RPMI7951 (cell line): Measurements from ENCODE around the gene SH2D3C. TPM values are rescaled to one million over a fixed set of nuclear protein-coding genes. Genes with fewer than 3 reads are reported as not detected.
"Not testable (repeated sequence)": the region's sequence is repeated elsewhere in the genome, so short reads cannot be mapped to it uniquely, and the experiment has no call there.

Experiments used
- DNase-seq: peaks from one replicate; pipeline ENCODE4 v3.0.0-alpha.2; 2012; ENCODE audit warnings: low read depth
- total RNA-seq: library from RNA; depleted of rRNA; stranded (reverse); fragments of >200 nt; shearing (Covaris generic); gene quantifications from 2 replicates; pipeline ENCODE4 v1.2.3, GENCODE V29; 2014

SH2D3C gene
- total RNA-seq, 1 experiment from 2014 or later: 0.12 TPM

DNA sequence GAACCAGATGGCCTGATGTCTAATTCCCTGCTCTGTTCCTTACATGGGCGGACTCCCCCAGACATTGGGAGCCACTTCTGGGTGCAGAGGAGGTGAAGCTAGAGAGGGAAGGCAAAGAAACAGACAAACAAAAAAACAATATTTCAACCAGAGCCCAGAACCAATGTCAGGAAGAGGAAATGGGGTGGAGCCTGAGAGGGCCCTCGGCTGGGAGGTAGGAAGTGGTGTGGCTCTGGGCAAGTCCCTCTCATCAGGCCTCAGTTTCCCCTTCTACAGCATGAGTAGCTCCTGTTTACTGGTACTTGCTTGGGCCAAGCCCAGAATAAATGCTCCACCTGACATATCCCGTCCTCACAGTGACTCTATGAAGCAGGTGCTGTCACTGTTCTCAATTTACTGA is 11.1 kb downstream of the SH2D3C start:
- DNase-seq: no peak

GRCh38 chr9:127765418-127765817 is 13.0 kb downstream of the SH2D3C start:
- DNase-seq: no peak

DNA sequence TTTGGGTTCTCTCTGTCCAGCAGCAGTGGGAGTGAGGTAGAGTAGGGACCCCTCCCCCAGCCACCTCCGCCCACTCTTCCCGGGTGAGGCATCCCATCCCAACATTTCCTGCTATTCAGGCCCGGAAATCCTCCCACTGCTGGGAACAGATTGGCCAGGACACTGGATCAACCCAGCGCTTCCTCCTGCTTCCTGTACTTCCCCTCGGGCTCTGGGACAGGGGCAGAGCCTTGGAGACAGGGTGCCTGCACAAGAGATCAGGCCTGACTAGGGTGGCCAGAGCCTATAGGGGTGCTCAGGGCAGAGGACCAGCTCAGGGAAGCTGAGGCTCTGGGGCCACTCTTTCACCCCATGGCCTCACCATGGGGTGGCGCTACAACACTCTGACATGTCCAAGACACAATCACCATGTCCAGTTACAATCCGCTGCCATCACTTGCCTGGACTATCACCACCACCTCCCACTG is 14.5 kb downstream of the SH2D3C start:
- peak; percentile 23 for DNase-seq

DNA sequence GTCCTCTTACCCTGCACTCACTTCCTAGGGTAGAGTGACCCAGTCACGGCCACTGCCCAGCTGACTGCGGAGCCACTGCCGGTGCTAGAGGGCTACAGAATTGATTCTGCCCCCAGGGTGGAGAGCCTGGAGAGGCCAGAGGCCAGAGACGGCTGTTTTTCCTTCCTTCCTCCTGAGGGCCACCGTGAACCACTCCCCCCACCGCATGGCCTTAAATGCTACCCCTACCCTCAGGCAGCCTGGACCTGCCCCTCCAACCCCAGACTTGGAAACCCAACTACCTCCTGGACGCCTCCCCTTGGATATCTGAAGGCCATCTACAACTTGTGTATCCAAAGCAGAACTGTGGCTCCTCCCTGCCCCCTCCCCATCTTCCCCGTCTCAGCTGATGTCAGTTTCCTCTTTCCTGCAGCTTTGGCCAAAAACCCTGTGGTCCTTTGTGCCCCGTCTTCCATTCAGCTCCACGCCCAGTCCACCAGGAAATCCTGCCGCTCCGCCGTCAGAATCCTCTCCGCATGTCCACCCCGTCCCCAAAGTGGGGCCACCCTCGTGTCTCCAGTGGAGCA is 16.3 kb downstream of the SH2D3C start:
- DNase-seq: no peak

DNA sequence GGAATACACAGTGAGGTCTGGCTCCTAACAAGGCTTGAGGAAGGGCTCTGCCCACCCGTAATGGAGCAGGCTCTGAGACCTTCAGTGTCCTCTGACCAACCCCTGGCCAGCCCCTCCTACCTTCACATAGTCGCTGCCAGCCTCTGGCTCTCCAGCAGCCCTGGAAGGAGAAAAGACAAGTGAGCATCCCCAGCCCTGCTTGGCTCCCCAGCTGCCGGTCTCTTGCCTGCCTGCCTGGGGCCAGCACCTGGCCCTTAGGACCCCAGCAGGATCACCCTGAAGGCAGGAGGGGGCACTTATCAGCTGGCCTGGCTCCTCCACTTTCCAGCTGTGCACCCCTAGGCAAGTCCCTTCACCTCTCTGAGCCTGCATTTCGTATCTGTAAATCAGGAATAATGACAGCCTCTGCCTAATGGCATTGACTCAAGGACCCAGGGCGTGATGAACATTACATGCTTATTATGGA is 16.9 kb downstream of the SH2D3C start:
- no peak for DNase-seq

DNA sequence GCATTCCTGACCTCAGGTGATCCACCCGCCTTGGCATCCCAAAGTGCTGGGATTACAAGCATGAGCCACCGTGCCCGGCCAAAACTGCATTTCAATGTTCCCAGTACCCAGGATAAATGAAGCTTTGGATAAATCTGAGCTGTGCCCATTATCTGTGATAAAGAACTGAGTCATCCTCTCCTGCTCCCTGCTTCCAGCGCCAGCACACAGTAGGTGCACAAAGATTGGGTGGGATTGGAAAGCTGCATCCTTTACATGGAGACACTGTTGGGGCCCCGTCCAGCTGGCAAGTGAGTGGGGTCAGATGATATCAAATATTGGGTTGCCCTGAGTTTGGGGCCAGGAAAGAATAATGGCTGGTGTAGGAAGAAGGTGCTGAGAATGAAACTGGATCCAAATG is 17.4 kb downstream of the SH2D3C start:
- no peak for DNase-seq

GRCh38 chr9:127758843-127759242 is 19.6 kb downstream of the SH2D3C start:
- no peak for DNase-seq

DNA sequence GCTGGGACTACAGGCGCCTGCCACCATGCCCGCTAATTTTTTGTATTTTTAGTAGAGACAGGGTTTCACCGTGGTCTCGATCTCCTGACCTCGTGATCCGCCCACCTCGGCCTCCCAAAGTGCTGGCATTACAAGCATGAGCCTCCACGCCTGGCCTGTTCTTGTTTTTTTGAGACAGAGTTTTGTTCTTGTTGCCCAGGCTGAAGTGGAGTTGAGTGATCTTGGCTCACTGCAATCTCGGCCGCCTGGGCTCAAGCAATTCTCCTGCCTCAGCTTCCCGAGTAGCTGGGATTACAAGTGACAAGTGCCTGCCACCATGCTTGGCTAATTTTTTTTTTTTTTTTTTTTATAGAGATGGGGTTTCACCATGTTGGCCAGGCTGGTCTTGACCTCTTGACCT is 21.7 kb downstream of the SH2D3C start:
- DNase-seq: not testable (repeated sequence)

DNA sequence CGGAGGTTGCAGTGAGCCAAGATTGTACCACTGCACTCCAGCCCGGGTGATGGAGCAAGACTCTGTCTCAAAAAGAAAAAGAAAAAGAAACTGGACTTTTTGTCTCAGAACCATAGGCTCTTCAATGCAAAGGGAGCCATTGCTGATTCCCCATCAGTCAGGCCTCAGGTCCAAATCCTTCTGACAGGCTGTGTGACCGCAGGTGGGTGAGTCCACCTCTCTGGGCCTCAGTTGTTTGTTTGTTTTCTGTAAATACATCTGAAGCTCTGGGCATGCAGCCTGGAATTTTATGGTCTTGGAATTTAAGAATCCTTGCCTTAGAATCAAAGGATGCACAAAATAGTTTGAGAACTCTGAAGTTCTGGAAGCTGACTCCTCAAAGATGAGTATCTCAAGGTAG is 22.2 kb downstream of the SH2D3C start:
- DNase-seq: no peak

DNA sequence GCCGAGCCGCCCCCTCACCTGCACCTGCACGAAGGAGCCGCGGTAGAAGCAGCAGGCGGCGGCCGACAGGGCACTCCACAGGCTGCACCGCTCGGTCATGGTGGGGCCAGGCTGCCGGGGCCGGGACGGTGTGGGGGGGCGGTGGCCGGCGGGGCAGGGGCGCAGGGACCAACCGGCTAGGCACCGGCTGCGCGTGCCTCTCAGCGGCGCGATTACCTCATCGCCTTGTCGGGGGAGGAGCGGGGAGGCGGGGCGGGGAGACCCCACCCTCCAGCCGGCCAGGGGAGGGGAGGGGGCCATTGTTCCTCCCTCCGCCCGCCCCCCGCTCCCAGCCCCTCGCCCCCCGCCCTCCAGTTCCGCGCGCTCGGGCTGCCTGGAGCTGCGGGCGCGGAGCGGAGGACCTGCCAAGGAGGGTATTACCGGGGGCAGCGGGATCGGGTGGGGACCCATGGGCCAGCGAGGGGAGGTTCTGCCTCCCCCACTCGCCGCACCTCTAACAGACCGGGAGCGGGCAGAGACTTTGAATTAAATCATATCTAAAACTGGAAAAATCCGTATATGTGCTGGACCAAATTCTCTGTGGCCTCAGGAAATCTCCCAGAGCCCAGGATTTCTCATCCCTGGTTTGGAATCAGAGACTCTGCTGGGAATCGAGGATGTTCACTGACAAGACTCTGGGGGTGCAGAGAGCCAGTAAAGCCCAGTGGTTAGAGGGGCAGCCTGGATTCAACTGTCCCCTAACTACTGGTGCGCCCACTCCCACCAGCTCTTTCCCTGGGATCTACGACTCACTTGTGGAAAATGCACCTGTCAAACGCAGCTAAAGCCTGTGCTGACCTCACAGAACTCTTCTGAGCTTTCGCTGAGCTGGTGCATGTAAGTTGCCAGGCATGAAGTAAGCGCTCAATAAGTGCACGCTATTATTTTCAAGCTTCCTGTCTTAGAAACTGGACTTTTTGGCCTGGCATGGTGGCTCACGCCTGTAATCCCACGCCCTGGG is 23.1 kb downstream of the SH2D3C start:
- no peak for DNase-seq

DNA sequence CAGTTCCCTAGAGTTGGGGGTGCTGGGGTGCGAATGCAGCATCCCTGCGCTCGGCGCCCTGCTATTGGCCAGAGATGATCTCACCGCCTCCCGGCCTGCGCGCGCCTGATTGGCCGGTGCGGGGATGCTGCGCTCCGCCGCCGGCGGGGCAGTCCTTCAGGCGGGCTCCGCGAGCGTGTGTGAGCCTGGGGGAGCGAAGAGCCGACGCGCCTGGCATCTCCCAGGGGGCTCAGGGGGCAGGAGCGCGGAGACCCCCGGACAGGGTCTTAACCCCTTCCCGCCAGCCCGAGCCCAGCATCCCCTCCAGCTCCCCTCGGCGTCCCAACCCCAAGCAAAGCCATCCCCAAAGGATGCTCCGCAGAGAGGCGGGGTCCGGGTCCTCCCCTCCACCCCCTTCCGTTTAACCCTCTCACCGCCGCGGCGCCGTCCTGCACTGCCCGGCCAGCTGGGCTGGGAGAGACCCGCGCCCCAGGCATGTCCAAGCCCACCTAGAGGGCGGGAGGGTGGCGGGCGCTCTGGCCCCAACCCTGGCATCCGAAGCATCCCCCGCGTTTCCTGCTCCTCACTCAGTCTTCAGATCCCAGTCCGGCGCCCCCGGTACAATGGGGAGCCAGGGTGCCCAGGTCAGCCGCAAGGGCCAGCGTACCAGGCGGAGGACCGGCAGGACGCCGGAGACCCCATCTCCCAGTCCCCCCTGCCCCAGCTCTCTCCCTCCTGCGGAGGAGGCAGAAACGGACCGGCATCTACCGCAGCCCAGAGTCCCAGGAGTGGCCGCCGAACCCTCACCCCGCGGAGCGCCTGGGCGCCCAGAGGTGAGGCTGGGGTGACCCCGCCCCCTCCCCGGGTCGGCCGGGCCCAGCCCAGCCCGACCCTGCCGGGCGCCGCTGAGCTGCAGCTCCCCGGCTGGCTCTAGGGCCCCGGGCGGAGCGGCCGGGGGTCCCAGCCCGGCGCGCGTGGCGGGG is 24.1 kb downstream of the SH2D3C start:
- DNase-seq: no peak

- DNase-seq: no peak
Measured at GRCh38 chr9:127753622-127754021, 24.8 kb downstream of the SH2D3C start.

DNA sequence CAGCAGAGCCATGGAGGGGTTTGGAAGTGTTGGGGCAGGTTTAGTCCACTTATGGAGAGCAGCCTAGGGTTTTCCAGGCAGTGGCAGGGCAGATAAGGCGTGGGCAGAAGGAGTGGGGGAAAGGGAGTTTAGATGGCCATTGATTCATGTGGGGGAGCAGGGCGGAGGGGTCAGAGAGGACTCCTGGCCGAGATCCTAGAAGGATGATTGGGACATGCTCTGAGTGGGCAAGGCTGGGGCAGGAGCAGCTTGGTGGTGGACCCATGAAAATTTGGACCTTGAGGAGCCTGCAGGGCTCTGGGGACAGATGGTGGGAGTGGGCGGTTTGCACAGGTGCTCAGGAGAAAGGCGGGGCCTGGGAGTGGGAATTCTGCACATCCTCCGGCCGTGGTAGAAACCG is 25.3 kb downstream of the SH2D3C start:
- no peak for DNase-seq

- DNase-seq: no peak
Measured at GRCh38 chr9:127751269-127752054, 27.0 kb downstream of the SH2D3C start.

GRCh38 chr9:127749090-127749787 is 29.2 kb downstream of the SH2D3C start:
- no peak for DNase-seq

- no peak for DNase-seq
Measured at GRCh38 chr9:127746959-127747569, 31.4 kb downstream of the SH2D3C start.

GRCh38 chr9:127744398-127745110 is 33.9 kb downstream of the SH2D3C start:
- no peak for DNase-seq

DNA sequence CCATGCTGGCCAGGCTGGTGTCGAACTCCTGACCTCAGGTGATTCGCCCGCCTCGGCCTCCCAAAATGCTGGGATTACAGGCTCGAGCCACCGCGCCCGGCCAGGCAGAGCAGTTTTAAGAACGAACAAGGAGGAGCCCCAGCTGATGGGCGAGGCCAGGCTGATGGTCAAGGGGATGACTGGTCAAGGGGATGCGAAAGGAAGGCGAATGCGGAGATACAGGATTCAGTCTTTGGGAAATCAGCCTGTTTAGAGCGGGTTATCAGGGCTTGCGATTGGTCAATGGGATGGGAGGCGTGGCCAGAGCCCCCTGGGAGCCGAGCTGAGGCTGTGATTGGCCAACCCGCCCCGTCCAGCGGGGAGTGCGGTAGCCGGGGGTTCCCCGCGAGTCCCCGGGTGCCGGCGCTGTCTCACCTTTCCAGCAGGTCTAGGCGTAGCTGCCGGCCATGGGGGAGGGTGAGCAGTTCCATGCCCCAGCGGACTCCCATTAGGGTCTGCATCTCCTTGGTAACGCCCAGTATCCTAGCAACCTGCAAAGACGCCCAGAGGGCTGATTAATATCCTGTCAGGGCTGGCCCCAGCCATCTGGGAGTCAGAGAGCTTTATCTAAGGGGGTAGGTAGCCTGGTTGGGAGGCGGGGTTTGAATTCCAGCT is 35.9 kb downstream of the SH2D3C start:
- DNase-seq: peak; percentile 87
